ENCODE measurements around the gene CAPN13.

GRCh38 chr2:30717081-30717650 is 90.1 kb downstream of the CAPN13 start:
- TF ChIP-seq, protein P1, sequence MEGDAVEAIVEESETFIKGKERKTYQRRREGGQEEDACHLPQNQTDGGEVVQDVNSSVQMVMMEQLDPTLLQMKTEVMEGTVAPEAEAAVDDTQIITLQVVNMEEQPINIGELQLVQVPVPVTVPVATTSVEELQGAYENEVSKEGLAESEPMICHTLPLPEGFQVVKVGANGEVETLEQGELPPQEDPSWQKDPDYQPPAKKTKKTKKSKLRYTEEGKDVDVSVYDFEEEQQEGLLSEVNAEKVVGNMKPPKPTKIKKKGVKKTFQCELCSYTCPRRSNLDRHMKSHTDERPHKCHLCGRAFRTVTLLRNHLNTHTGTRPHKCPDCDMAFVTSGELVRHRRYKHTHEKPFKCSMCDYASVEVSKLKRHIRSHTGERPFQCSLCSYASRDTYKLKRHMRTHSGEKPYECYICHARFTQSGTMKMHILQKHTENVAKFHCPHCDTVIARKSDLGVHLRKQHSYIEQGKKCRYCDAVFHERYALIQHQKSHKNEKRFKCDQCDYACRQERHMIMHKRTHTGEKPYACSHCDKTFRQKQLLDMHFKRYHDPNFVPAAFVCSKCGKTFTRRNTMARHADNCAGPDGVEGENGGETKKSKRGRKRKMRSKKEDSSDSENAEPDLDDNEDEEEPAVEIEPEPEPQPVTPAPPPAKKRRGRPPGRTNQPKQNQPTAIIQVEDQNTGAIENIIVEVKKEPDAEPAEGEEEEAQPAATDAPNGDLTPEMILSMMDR (IDR thresholded peaks at IDR 0.05), result no peak
- no peak for TF ChIP-seq POLR2A (IDR thresholded peaks at IDR 0.05)
